Endodermal cell (in vitro differentiated cells): ENCODE results near the gene GNAS-AS1. TPM values are rescaled to one million over a fixed set of nuclear protein-coding genes. Genes with fewer than 3 reads are reported as not detected.
A peak's percentile ranks its signal among the peaks of the same experiment; 100 is the strongest.
"Not testable (repeated sequence)": the region's sequence is repeated elsewhere in the genome, so short reads cannot be mapped to it uniquely, and the experiment has no call there.

Experiments
- DNase-seq: peaks from one replicate; pipeline ENCODE4 v3.0.0-alpha.2; 2017
- H3K27ac ChIP-seq: 2 replicates; pipeline ENCODE4 v1.5.1; 2013; ENCODE audit warnings: mild to moderate bottlenecking, low read depth, low read length, moderate library complexity
- H3K27me3 ChIP-seq: 2 replicates; pipeline ENCODE4 v1.6.1; 2013; ENCODE audit warnings: mild to moderate bottlenecking, low read length, moderate library complexity; ENCODE audit not compliant: insufficient read depth, control insufficient read depth, poor library complexity, severe bottlenecking
- H3K36me3 ChIP-seq: 2 replicates; pipeline ENCODE4 v1.7.0; 2013; ENCODE audit warnings: mild to moderate bottlenecking, low read length, moderate library complexity; ENCODE audit not compliant: control insufficient read depth, insufficient read depth
- H3K4me1 ChIP-seq: one replicate; pipeline ENCODE4 v1.7.0; 2013; ENCODE audit warnings: low read length; ENCODE audit not compliant: control insufficient read depth, insufficient read depth
- H3K4me3 ChIP-seq: 2 replicates; pipeline ENCODE4 v1.5.1; 2013; ENCODE audit warnings: mild to moderate bottlenecking, low read length, moderate library complexity
- H3K9ac ChIP-seq: 2 replicates; pipeline ENCODE4 v1.6.1; 2013; ENCODE audit warnings: mild to moderate bottlenecking, low read length, moderate library complexity; ENCODE audit not compliant: poor library complexity, severe bottlenecking; ENCODE audit errors: extremely low read depth
- H3K9me3 ChIP-seq: 2 replicates; pipeline ENCODE4 v1.6.1; 2013; ENCODE audit warnings: mild to moderate bottlenecking, low read length, moderate library complexity; ENCODE audit not compliant: control insufficient read depth
- H3K27ac Mint-ChIP-seq: 2 replicates; pipeline ENCODE4 v1.8.0; 2020; ENCODE audit warnings: mixed read lengths
- H3K27me3 Mint-ChIP-seq: 2 replicates; pipeline ENCODE4 v1.8.0; 2021; ENCODE audit warnings: mild to moderate bottlenecking, mixed read lengths; ENCODE audit not compliant: insufficient read depth
- H3K36me3 Mint-ChIP-seq: 2 replicates; pipeline ENCODE4 v1.8.0; 2020; ENCODE audit warnings: low read depth, mixed read lengths
- H3K4me1 Mint-ChIP-seq: 2 replicates; pipeline ENCODE4 v1.8.0; 2020; ENCODE audit warnings: mixed read lengths
- H3K4me3 Mint-ChIP-seq: 2 replicates; pipeline ENCODE4 v1.8.0; 2020; ENCODE audit warnings: mild to moderate bottlenecking, moderate library complexity, mixed read lengths
- H3K9me3 Mint-ChIP-seq: 2 replicates; pipeline ENCODE4 v1.8.0; 2020; ENCODE audit warnings: mild to moderate bottlenecking, mixed read lengths
- CTCF ChIP-seq: fragments of 200-600 bp; sonication (generic); conservative IDR thresholded peaks from 2 replicates; pipeline ENCODE4 v1.5.0; 2021; ENCODE audit warnings: antibody characterized with exemption, mild to moderate bottlenecking
- WGBS, 2 experiments: methylation state at CpG; one replicate each; pipeline versions ENCODE4 v1.1.5 to v1.1.7; 2013; ENCODE audit warnings: missing lambda C conversion rate in 2 of 2, mixed read lengths in 1 of 2; ENCODE audit not compliant: insufficient coverage in 1 of 2, insufficient read length in 1 of 2; 5-methylcytosine and 5-hydroxymethylcytosine counted together
- total RNA-seq, 2 donors: library from RNA; stranded (reverse); fragmentation: NEBNext Ultra II Directional in 1 of 2; extraction: Animal tissue kit (Norgen Biotek cat#: 25700) in 1 of 2; gene quantifications; 2 replicates in 1 of 2; 3 replicates in 1 of 2; pipeline ENCODE4 v1.2.1, GENCODE V29; 2021

The GNAS-AS1 gene
- total RNA-seq, 2 donors from 2014 or later = 9.3 to 9.7 TPM

DNA sequence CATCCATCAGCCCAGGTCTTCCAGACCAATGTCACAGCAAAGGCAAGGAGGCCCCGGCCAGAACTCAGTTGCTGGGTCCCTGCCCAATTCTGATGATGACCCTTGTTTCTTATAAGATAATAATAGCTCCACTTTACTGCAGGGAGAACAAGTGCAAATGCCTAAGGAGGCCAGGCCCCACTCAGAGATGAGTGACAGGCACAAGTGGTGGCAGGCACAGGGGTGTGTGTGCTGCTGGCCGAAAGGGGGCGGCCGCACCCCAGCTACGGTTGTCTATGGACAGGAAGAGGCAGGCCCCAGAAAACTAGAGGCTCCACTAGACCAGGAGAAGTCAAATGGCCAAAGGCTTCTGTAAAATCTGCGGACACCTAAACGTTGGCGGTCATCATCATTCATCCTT lies 28.6 kb downstream of the GNAS-AS1 start:
- H3K9me3 Mint-ChIP-seq = peaks cover 3% of the 10 kb centered on the region
- Histone ChIP-seq H3K36me3 (peaks cover 15% of the 10 kb centered on the region), H3K9me3 (no peaks in the 10 kb centered on the region), H3K27ac (no peak overlapping the region), H3K9ac (no peak overlapping the region), H3K4me3 (no peak overlapping the region), H3K4me1 (no peaks in the 10 kb centered on the region), H3K27me3 (no peaks in the 10 kb centered on the region)
- H3K27me3 Mint-ChIP-seq = no peaks in the 10 kb centered on the region
- no peak overlapping the region for H3K4me3 Mint-ChIP-seq
- TF ChIP-seq CTCF = peak; percentile 54
- DNase-seq = no peak
- peaks cover 34% of the 10 kb centered on the region for H3K36me3 Mint-ChIP-seq
- no peaks in the 10 kb centered on the region for H3K4me1 Mint-ChIP-seq
- no peak overlapping the region for H3K27ac Mint-ChIP-seq
- 89 to 97% methylated on average over 7 to 8 of the region's 8 CpGs for WGBS, 2 experiments

- not testable (repeated sequence) for H3K9me3 Mint-ChIP-seq, H3K4me3 Mint-ChIP-seq, H3K27me3 ChIP-seq, H3K4me1 Mint-ChIP-seq, DNase-seq, H3K9me3 ChIP-seq, H3K4me3 ChIP-seq, H3K27ac Mint-ChIP-seq, H3K27me3 Mint-ChIP-seq, H3K27ac ChIP-seq, H3K4me1 ChIP-seq, H3K9ac ChIP-seq
- WGBS, 2 experiments = 83 to 96% methylated on average over 2 to 6 of the region's 6 CpGs
- peaks cover 15% of the 10 kb centered on the region for H3K36me3 ChIP-seq
- H3K36me3 Mint-ChIP-seq = peaks cover 32% of the 10 kb centered on the region
Observed at GRCh38 chr20:58820515-58820914, 30.2 kb downstream of the GNAS-AS1 start.

DNA sequence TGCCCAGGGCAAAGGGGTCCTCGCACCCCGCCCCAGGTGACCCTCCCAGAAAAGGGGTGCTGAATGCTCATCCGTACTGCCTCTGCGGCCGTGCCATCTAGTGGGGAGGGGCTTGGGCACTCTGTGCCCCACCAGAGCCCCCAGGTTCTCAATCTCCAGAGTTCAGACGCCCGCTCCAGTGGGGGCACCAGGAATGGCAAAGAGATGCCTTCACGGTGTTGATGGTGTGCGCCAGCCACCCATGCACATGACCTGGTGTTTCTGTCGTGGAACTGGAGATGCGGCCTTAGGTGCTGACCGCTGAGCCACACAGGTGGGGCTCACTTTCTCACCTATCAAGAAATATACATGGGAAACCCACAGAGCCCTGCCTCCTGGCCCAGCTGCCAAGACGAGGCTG lies 30.8 kb downstream of the GNAS-AS1 start:
- Mint-ChIP-seq H3K9me3 (peaks cover 3% of the 10 kb centered on the region), H3K36me3 (peaks cover 28% of the 10 kb centered on the region)
- WGBS, 2 experiments = 94 to 95% methylated on average over 7 to 13 of the region's 13 CpGs

More for the DNA sequence above, 30.8 kb downstream of the GNAS-AS1 start:
- no peak for DNase-seq
- no peaks in the 10 kb centered on the region for H3K27me3 Mint-ChIP-seq
- no peak overlapping the region for H3K27ac ChIP-seq
- TF ChIP-seq CTCF = no peak
- peaks cover 2% of the 10 kb centered on the region for H3K4me1 Mint-ChIP-seq
- H3K36me3 ChIP-seq = peaks cover 10% of the 10 kb centered on the region
- H3K27me3 ChIP-seq = no peaks in the 10 kb centered on the region
- H3K4me1 ChIP-seq = no peaks in the 10 kb centered on the region
- no peak overlapping the region for H3K4me3 Mint-ChIP-seq
- no peak overlapping the region for H3K4me3 ChIP-seq
- H3K27ac Mint-ChIP-seq = no peak overlapping the region
- H3K9ac ChIP-seq = no peak overlapping the region
- no peaks in the 10 kb centered on the region for H3K9me3 ChIP-seq
